Stimulated activated CD8-positive, alpha-beta memory T cell treated with anti-CD3 and anti-CD28 coated beads, Interleukin-15, amount 100 ng/mL, for 4 hours (primary cell): ENCODE results near the gene HDAC10.
"Not testable (repeated sequence)": the region's sequence is repeated elsewhere in the genome, so short reads cannot be mapped to it uniquely, and the experiment has no call there.

ENCODE experiments used
- DNase-seq, 2 donors: peaks; one replicate each; pipeline ENCODE4 v3.0.0-alpha.2; 2020; ENCODE audit warnings: low read depth in 2 of 2

Gene HDAC10

GRCh38 chr22:50285568-50286229 is 34.6 kb upstream of the HDAC10 start:
- DNase-seq: no peak

DNA sequence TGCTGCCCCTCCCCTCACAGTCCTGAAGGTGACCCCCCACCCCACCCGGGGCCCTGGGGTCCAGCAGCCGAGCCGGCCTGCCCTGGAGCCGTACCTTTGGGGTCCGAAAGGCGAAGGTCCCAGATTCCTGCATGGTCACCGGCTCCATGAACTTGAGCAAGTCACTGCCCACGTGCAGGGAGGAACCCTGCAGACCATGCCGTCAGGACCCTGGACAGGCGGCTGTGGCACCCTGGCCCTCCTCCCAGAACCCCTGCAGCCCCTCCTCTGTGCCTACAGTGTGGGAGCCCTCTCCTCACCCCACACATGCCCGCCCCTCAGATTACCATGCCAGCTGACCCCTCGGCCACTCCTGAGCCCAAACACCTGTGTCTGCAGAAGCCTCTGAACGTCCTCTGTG is 33.4 kb upstream of the HDAC10 start:
- no peak for DNase-seq

DNA sequence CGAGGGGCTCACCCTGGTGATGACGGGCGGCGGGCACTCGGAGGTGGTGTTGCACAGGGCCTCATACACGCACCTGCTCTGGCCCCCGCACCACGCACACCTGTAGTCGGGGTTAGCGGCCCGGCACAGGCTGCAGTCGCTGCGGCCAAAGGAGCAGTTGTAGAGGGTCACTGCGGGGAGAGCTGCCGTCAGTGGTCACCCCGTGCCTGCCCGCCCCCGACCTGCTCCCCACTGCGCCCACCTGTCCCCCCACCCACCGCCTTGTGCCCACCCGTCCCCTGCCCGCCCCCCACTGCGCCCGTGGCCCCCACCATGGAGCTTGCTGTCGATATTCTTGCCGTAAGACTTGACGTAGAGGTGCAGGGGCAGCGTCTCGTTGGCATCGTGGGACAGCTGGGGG is 32.8 kb upstream of the HDAC10 start:
- no peak for DNase-seq

DNA sequence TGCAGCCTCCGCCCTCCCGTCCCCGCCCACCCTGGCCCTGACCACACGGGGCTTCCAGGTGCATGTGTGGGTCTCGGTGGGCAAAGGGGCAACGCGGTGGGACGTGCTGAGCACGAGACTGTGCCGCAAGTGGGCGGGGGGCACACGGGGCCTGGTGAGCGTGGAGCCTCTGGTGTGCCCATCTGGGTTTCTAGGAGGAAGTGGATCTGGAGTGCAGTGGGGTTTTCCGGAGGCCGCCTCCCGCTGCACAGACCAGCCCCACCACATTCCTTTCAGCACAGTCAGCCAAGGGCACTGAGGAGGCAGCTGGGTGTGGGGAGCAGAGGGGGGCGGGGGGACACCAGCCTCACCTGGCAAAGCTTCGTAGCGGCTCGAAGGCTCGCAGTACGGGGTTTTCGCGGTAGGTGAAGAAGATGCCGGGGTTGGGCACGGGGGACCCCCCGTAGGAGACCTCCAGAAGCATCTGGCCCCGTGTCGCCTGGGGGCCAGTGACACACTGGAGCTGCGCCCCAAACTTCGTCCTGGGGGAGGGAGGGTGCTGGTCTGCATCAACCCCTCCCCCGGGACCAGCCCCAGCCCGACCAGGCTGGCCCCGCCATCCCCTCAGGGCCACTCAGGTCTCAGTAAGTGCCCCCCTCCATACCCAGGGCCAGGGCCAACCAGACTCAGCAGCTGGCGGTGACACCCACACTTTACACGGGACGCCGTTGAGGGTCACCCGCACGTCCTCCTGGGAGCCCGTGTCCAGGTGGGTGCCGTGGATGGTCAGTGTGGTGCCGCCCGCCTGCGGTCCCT is 31.5 kb upstream of the HDAC10 start:
- no peak for DNase-seq

GRCh38 chr22:50281957-50282356 is 30.9 kb upstream of the HDAC10 start:
- no peak for DNase-seq

GRCh38 chr22:50281384-50281760 is 30.3 kb upstream of the HDAC10 start:
- no peak for DNase-seq

DNA sequence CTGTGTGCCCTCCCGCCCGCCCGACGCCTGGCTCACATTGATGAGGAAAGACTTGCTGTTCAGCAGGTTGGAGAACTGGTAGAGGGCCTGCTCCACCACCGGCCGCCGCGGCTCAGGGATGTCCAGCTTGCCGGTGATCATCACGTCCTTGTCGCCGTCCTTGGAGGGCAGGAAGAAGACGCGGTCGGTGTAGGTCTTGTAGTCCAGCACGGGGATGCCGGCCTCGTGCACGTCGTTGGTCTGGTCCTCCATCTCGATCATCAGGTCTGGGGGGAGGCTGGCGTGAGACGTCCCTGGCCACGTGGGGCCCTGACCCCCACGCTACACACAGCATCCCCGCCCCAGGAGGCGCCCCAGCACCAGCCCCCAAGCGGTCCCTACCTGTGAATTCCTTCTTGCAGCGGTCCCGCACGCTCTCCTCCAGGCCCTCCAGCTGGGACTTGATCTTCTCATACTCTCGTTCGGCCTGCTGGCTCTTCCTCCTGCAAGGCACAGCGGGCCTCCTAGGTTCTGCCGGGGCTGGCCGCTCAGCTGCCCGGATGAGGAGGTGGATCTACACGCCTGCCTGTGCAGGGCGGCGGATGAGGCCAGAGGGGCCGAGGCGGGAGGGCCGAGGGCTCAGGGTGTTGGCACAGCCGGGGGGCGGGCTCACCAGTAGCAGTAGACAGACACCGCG is 29.8 kb upstream of the HDAC10 start:
- no peak for DNase-seq

GRCh38 chr22:50280022-50280707 is 29.1 kb upstream of the HDAC10 start:
- DNase-seq: no peak

GRCh38 chr22:50278956-50279619 is 28.0 kb upstream of the HDAC10 start:
- DNase-seq: no peak

DNA sequence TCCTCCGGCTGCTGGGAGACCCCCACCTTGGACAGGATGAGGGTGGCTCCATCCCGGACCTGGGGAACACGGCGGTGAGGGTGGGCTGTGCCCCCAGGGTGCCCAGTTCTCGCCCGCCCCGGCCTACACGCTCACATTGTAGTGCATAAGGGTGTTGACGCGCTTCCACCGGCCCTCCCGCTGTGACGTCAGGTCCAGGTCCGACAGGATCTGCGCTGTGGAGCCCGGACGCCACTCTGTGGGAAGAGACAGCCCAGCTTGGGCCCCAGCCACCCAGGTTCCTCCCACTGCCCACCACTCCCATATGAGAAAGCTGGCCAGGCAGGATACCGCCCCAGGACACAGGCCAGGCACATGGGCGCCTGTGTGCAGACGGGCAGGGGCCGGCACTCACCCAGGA is 27.4 kb upstream of the HDAC10 start:
- no peak for DNase-seq

- no peak for DNase-seq
Observed at GRCh38 chr22:50277761-50278160, 26.7 kb upstream of the HDAC10 start.

- no peak for DNase-seq
Observed at GRCh38 chr22:50276143-50276542, 25.1 kb upstream of the HDAC10 start.

DNA sequence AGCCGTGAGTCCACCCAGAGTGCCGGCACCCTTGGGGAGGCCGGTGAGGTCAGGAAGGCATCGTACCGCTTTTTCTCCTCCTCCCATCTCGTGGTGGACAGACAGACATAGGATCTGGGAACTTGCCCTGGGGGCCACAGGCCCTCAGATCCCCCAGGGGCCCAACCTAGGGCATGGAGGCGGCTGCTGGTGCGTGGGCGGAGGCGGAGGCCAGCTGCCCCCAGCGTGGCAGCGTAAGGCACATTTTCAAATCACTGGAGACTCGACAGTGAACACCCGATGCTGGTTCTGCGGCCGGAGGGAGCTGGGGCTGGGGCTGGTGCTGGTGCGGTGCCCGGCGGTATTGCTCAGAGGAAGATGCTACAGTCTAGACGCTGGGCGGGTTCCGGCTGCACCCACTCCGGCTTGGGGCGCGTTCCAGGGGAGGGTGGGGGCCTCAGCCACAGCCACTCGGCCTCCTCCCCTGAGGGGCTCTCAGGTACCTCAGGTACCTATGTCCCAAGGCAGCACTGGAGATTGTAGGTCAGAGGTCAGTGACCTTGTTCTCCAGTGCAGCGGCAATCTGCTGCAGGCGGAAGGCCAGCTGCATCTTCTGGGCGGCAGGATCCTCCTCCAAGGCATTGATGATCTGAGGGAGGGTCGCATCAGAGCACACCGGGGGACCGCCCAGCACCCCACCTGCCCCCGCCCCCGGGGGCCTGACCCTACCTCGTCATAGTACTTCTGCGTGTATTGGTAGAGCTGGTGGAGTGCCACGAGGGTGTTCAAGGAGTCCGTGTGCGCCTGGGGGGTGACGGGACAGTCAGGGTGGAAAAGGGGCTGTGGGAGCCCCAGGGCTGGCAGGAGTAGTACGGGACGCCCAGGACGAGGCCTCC is 24.4 kb upstream of the HDAC10 start:
- no peak for DNase-seq

DNA sequence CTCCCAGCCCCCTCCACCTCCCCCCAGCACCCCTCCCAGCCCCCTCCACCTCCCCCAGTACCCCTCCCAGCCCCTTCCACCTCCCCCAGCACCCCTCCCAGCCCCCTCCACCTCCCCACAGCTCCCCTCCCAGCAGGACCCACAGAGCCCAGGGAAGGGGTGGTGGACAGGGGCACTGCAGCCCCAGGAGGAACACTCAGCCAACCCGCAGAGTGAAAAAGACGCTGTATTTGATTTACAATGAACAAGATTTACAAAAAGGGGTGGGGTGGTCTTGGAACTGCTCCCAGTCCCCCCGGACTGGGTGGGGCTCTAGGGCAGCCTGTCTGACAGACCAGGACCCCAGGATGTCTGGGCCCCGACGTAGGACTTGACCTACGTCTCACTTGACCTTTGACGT is 23.7 kb upstream of the HDAC10 start:
- no peak for DNase-seq

DNA sequence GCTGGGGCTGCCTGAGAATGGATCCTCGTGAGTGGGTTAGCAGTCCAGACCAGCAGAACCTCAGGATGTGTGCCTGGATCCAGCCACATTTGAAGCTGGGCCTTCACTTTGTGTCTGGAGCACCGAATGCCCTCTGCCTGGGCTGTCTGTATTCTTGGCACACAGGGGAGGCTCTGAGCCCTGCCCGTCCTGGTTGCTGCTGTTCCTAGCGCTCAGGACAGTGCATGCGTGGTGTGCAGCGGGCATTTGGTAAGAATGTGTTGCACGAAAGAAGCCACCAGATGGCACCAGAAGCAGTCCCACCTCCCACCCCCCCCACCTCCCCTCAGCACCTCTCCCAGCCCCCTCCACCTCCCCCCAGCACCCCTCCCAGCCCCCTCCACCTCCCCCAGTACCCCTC is 23.2 kb upstream of the HDAC10 start:
- no peak for DNase-seq

GRCh38 chr22:50273781-50274180 is 22.7 kb upstream of the HDAC10 start:
- not testable (repeated sequence) for DNase-seq

DNA sequence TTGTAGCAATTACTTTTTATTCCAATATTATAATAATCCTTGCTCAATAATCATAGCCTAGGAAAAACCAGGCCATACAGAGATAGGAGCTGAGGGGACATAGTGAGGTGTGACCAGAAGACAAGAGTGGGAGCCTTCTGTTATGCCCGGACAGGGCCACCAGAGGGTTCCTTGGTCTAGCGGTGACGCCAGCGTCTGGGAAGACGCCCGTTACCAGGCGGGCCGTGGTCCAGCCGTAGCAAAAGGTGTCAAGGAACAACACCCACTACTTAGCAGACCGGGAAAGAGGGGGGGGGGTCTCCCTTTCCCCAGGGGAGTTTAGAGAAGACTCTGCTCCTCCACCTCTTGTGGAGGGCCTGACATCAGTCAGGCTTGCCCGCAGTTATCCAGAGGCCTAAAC is 22.3 kb upstream of the HDAC10 start:
- not testable (repeated sequence) for DNase-seq

- DNase-seq: no peak
Observed at GRCh38 chr22:50272044-50272802, 21.2 kb upstream of the HDAC10 start.

DNA sequence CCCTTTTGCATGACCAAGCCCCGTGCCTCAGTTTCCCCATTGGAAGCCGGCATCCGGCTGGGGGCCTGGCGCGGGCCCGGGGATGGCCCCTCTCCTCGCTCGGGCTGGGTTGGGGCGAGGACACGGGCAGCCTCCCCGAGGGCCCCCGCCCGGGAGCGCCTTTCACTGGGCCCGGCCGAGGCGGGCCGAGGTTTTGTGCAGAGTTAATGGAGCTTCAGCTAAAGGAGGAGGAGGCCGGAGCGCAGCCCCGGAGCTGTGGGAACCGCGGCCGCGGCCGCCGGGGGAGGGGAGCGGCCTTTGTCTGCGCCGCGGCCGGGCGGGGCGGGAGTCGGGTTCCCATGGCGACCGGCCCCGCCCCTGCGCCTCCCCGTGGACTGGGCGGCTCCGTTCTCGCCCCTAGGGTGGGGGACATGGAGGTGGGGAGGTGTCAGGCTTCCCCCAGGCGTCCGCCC is 20.5 kb upstream of the HDAC10 start:
- no peak for DNase-seq
